Upper lobe of left lung (tissue), 6 donors: ENCODE data around the gene ATP10A. TPM values are rescaled to one million over a fixed set of nuclear protein-coding genes. Genes with fewer than 3 reads are reported as not detected.
A peak's percentile ranks its signal among the peaks of the same experiment; 100 is the strongest.

Experiments
- ATAC-seq, 2 donors: fragments of 200-7000 bp; cut with Tn5 transposase; one replicate each; pipeline ENCODE4 v1.9.1; 2022; ENCODE audit warnings: mild to moderate bottlenecking in 2 of 2, moderate library complexity in 2 of 2; ENCODE audit not compliant: low FRiP score in 2 of 2
- DNase-seq, 2 donors: peaks; one replicate each; pipeline ENCODE4 v3.0.0-alpha.2; 2019 to 2020
- H3K27ac ChIP-seq, 4 donors: fragments of 200-600 bp; sonication (generic); one replicate each; pipeline ENCODE4 v1.5.1; 2016 to 2019
- H3K27me3 ChIP-seq, 4 donors: fragments of 200-600 bp; sonication (generic); one replicate each; pipeline ENCODE4 v1.5.1; 2017 to 2019
- H3K36me3 ChIP-seq, 4 donors: fragments of 200-600 bp; sonication (generic); one replicate each; pipeline ENCODE4 v1.5.1; 2016 to 2019
- H3K4me1 ChIP-seq, 4 donors: fragments of 200-600 bp; sonication (generic); one replicate each; pipeline ENCODE4 v1.5.1; 2018 to 2019
- H3K4me3 ChIP-seq, 4 donors: fragments of 200-600 bp; sonication (generic); one replicate each; pipeline ENCODE4 v1.5.1; 2017 to 2019; ENCODE audit warnings: mild to moderate bottlenecking in 2 of 4, moderate library complexity in 1 of 4
- H3K9me3 ChIP-seq, 4 donors: fragments of 200-600 bp; sonication (generic); one replicate each; pipeline ENCODE4 v1.5.1; 2018 to 2019
- CTCF ChIP-seq, 6 experiments: fragments of 450-650 bp in 4 of 6; fragments of 200-600 bp in 2 of 6; sonication (generic) in 2 of 6; IDR thresholded peaks; one replicate each; pipeline ENCODE4 v1.5.1; 2016 to 2019; ENCODE audit warnings: antibody characterized with exemption in 6 of 6
- EP300 ChIP-seq, 4 donors: sonication (generic); formaldehyde crosslinking; IDR thresholded peaks; one replicate each; pipeline ENCODE4 v1.5.1; 2017; ENCODE audit warnings: antibody characterized with exemption in 4 of 4, control low read depth in 2 of 4
- POLR2A ChIP-seq, 4 donors: fragments of 450-650 bp; IDR thresholded peaks; one replicate each; pipeline ENCODE4 v1.5.1; 2016 to 2017; ENCODE audit warnings: antibody characterized with exemption in 4 of 4, mild to moderate bottlenecking in 2 of 4
- POLR2AphosphoS5 ChIP-seq, 2 donors: sonication (generic); formaldehyde crosslinking; IDR thresholded peaks; one replicate each; pipeline ENCODE4 v1.5.1; 2017; ENCODE audit warnings: antibody characterized with exemption in 2 of 2
- WGBS, 2 donors: methylation state at CpG; one replicate each; pipeline ENCODE4 v1.1.5; 2017 to 2018; 5-methylcytosine and 5-hydroxymethylcytosine counted together
- total RNA-seq, 6 donors: library from RNA; depleted of rRNA in 4 of 6; stranded (reverse); fragments of >200 nt in 4 of 6; gene quantifications; one replicate each; pipeline versions ENCODE4 v1.1.0 to v1.2.1, GENCODE V29; 2016 to 2021
- donor health status: DM: no; HTN: no; CAD: no; lungs with moderate emphysema.
- donor health status: DM: no; HTN: yes; CAD: no; lungs with severe emphysema.

ATP10A gene
- total RNA-seq, 6 donors from 2014 or later: 17.8 to 62.4 (median 32.3) TPM

GRCh38 chr15:25712192-25712960 lies 150.8 kb downstream of the ATP10A start:
- ATAC-seq (no peak), DNase-seq (peak in 1 of 2 donors; percentile 53)
- peaks cover 0 to 7% (median 0%) of the 10 kb centered on the region in 4 donors for H3K36me3 ChIP-seq
- H3K4me3 ChIP-seq: no peak overlapping the region
- H3K9me3 ChIP-seq: no peaks in the 10 kb centered on the region
- no peaks in the 10 kb centered on the region for H3K4me1 ChIP-seq
- no peak overlapping the region for H3K27ac ChIP-seq
- TF ChIP-seq POLR2AphosphoS5 (IDR thresholded peaks at IDR 0.05) (no peak), EP300 (IDR thresholded peaks at IDR 0.05) (no peak), POLR2A (IDR thresholded peaks at IDR 0.05) (no peak)
- no peaks in the 10 kb centered on the region for H3K27me3 ChIP-seq
- 85 to 89% methylated on average over 9 of the region's 9 CpGs for WGBS, 2 donors

GRCh38 chr15:25711691-25712090 lies 151.4 kb downstream of the ATP10A start:
- ATAC-seq (no peak), DNase-seq (peak in 1 of 2 donors; percentile 40)

GRCh38 chr15:25711164-25711563 lies 152.0 kb downstream of the ATP10A start:
- peaks cover 0 to 7% (median 0%) of the 10 kb centered on the region in 4 donors for H3K36me3 ChIP-seq
- ATAC-seq (no peak), DNase-seq (no peak)
- H3K4me1 ChIP-seq: no peaks in the 10 kb centered on the region
- no peak overlapping the region for H3K27ac ChIP-seq
- WGBS, 2 donors: 69 to 78% methylated on average over 4 to 9 of the region's 9 CpGs
- TF ChIP-seq POLR2AphosphoS5 (IDR thresholded peaks at IDR 0.05) (no peak), POLR2A (IDR thresholded peaks at IDR 0.05) (no peak), CTCF (IDR thresholded peaks at IDR 0.05) (no peak), EP300 (IDR thresholded peaks at IDR 0.05) (no peak)
- no peaks in the 10 kb centered on the region for H3K27me3 ChIP-seq
- no peak overlapping the region for H3K4me3 ChIP-seq
- no peaks in the 10 kb centered on the region for H3K9me3 ChIP-seq

More at GRCh38 chr15:25711691-25712090, 151.4 kb downstream of the ATP10A start:
- Histone ChIP-seq H3K9me3 (no peaks in the 10 kb centered on the region), H3K27me3 (no peaks in the 10 kb centered on the region), H3K4me3 (no peak overlapping the region), H3K27ac (no peak overlapping the region), H3K4me1 (no peaks in the 10 kb centered on the region), H3K36me3 (peaks cover 0 to 7% (median 0%) of the 10 kb centered on the region in 4 donors)
- TF ChIP-seq POLR2AphosphoS5 (IDR thresholded peaks at IDR 0.05): no peak
- no peak for TF ChIP-seq EP300 (IDR thresholded peaks at IDR 0.05)
- no peak for TF ChIP-seq POLR2A (IDR thresholded peaks at IDR 0.05)
- no peak for TF ChIP-seq CTCF (IDR thresholded peaks at IDR 0.05)
- WGBS, 2 donors: 91% methylated on average over 8 of the region's 8 CpGs; no CpG with 5 or more reads in 1 of the 2 donors

- TF ChIP-seq POLR2AphosphoS5 (IDR thresholded peaks at IDR 0.05): no peak
- TF ChIP-seq CTCF (IDR thresholded peaks at IDR 0.05): peak; percentile 33 to 70 (median 62)
- H3K36me3 ChIP-seq: peaks cover 0 to 7% (median 0%) of the 10 kb centered on the region in 4 donors
- ATAC-seq (peak; percentile 54 to 67), DNase-seq (peak; percentile 54 to 87)
- H3K9me3 ChIP-seq: no peaks in the 10 kb centered on the region
- no peak overlapping the region for H3K27ac ChIP-seq
- no peak overlapping the region for H3K4me3 ChIP-seq
- no peaks in the 10 kb centered on the region for H3K27me3 ChIP-seq
- no peaks in the 10 kb centered on the region for H3K4me1 ChIP-seq
- 36 to 57% methylated on average over 7 to 10 of the region's 10 CpGs for whole genome bisulfite sequencing, 2 donors
Measured at GRCh38 chr15:25710184-25710583, 152.9 kb downstream of the ATP10A start.

- DNase-seq (no peak), ATAC-seq (peak in 1 of 2 donors; percentile 6)
- WGBS, 2 donors: 89 to 90% methylated on average over 19 of the region's 19 CpGs
- no peaks in the 10 kb centered on the region for H3K4me1 ChIP-seq
- no peaks in the 10 kb centered on the region for H3K27me3 ChIP-seq
- no peak overlapping the region for H3K27ac ChIP-seq
- no peaks in the 10 kb centered on the region for H3K9me3 ChIP-seq
- H3K4me3 ChIP-seq: no peak overlapping the region
- H3K36me3 ChIP-seq: peaks cover 0 to 7% (median 0%) of the 10 kb centered on the region in 4 donors
- TF ChIP-seq EP300 (IDR thresholded peaks at IDR 0.05) (no peak), POLR2AphosphoS5 (IDR thresholded peaks at IDR 0.05) (no peak), POLR2A (IDR thresholded peaks at IDR 0.05) (no peak), CTCF (IDR thresholded peaks at IDR 0.05) (no peak)
Measured at GRCh38 chr15:25709437-25710159, 153.5 kb downstream of the ATP10A start.
